ENCODE results near the gene CALHM5. TPM values are rescaled to one million over a fixed set of nuclear protein-coding genes. Genes with fewer than 3 reads are reported as not detected.

CALHM5 gene
- total and polyA plus RNA-seq, 4 donors, result 0.75 to 4.5 (median 1.7) TPM

- peak within 1 kb of the TSS; percentile 99 for H3K4me3 ChIP-seq (ENCODE audit: low read depth, low read length)
- under 1% methylated on average over 59 of the region's 62 CpGs for WGBS (ENCODE audit: insufficient coverage)
- no peaks in the 10 kb centered on the region for H3K27me3 ChIP-seq (ENCODE audit: control insufficient read depth, insufficient read depth, low read length)
- H3K4me1 ChIP-seq (ENCODE audit: control insufficient read depth, insufficient read depth, low read length), result no peaks in the 10 kb centered on the region
- peak within 1 kb of the TSS; percentile 97 for H3K27ac ChIP-seq (ENCODE audit: low read depth, low read length)
- peaks cover 2% of the 10 kb centered on the region for H3K36me3 ChIP-seq (ENCODE audit: control insufficient read depth, insufficient read depth, low read length)
- no peaks in the 10 kb centered on the region for H3K9me3 ChIP-seq (ENCODE audit: control insufficient read depth, insufficient read depth, low read length)
- DNase-seq (ENCODE audit: low read depth in 4 of 6, low spot score in 6 of 6), result peak; percentile 94 to 100 (median 96)
Observed at GRCh38 chr6:116570856-116571682, 59.6 kb downstream of the CALHM5 start, which contains the start of gene RWDD1. RWDD1 (plus strand) TSS chr6:116571504; CDS start chr6:116571583, 79 bp downstream.

GRCh38 chr6:116571683-116572000, 60.2 kb downstream of the CALHM5 start:
- Histone ChIP-seq H3K36me3 (ENCODE audit: control insufficient read depth, insufficient read depth, low read length) (peaks cover 2% of the 10 kb centered on the region), H3K4me3 (ENCODE audit: low read depth, low read length) (peak overlapping the region; percentile 99), H3K9me3 (ENCODE audit: control insufficient read depth, insufficient read depth, low read length) (no peaks in the 10 kb centered on the region), H3K27ac (ENCODE audit: low read depth, low read length) (peak overlapping the region; percentile 97), H3K27me3 (ENCODE audit: control insufficient read depth, insufficient read depth, low read length) (no peaks in the 10 kb centered on the region), H3K4me1 (ENCODE audit: control insufficient read depth, insufficient read depth, low read length) (no peaks in the 10 kb centered on the region)
- no CpG with 5 or more reads among the region's 12 CpGs for WGBS (ENCODE audit: insufficient coverage)
- DNase-seq (ENCODE audit: low read depth in 4 of 6, low spot score in 6 of 6), result no peak

- Histone ChIP-seq H3K4me1 (ENCODE audit: control insufficient read depth, insufficient read depth, low read length) (no peaks in the 10 kb centered on the region), H3K27ac (ENCODE audit: low read depth, low read length) (peak overlapping the region; percentile 97), H3K9me3 (ENCODE audit: control insufficient read depth, insufficient read depth, low read length) (no peaks in the 10 kb centered on the region), H3K4me3 (ENCODE audit: low read depth, low read length) (peak overlapping the region; percentile 99), H3K27me3 (ENCODE audit: control insufficient read depth, insufficient read depth, low read length) (no peaks in the 10 kb centered on the region), H3K36me3 (ENCODE audit: control insufficient read depth, insufficient read depth, low read length) (peaks cover 2% of the 10 kb centered on the region)
- 0% methylated on average over 2 of the region's 7 CpGs for WGBS (ENCODE audit: insufficient coverage)
- DNase-seq (ENCODE audit: low read depth in 4 of 6, low spot score in 6 of 6), result peak in 1 of 6 donors; percentile 21
Observed at GRCh38 chr6:116572162-116572561, 60.7 kb downstream of the CALHM5 start.

Other genes starting within 250 kb of the CALHM5 start
- gene TSPYL1, start 231.7 kb upstream of the CALHM5 start, total RNA-seq, result 100 to 1,000 TPM in 1 of 2 donors, 10 to 100 TPM in 1; 80.5 to 122 TPM
- gene TSPYL1, start 231.7 kb upstream of the CALHM5 start, polyA plus RNA-seq (ENCODE audit: insufficient read length in 2 of 2), result 100 to 1,000 TPM; 124 to 131 TPM
- 10 to 100 TPM; 38.4 to 59.1 TPM for gene DSE, start 140.7 kb upstream of the CALHM5 start, total RNA-seq
- gene DSE, start 140.7 kb upstream of the CALHM5 start, polyA plus RNA-seq (ENCODE audit: insufficient read length in 2 of 2), result 10 to 100 TPM; 15.4 to 15.6 TPM
- 1 to 10 TPM; 6.7 to 8.5 TPM for gene CALHM6, start 50.3 kb upstream of the CALHM5 start, total RNA-seq
- 1 to 10 TPM; 7.0 to 9.0 TPM for gene CALHM6, start 50.3 kb upstream of the CALHM5 start, polyA plus RNA-seq (ENCODE audit: insufficient read length in 2 of 2)
- gene TRAPPC3L, start 34.0 kb downstream of the CALHM5 start, total RNA-seq, result 10 to 100 TPM in 1 of 2 donors, under 1 TPM in 1; 0.33 to 16.1 TPM
- gene TRAPPC3L, start 34.0 kb downstream of the CALHM5 start, polyA plus RNA-seq (ENCODE audit: insufficient read length in 2 of 2), result under 1 TPM; 0.45 to 0.46 TPM
- under 1 TPM; 0.22 to 0.30 TPM for gene CALHM4, start 42.1 kb downstream of the CALHM5 start, total RNA-seq
- not detected for gene CALHM4, start 42.1 kb downstream of the CALHM5 start, polyA plus RNA-seq (ENCODE audit: insufficient read length in 2 of 2)
- gene RWDD1, start 59.9 kb downstream of the CALHM5 start, total RNA-seq, result 10 to 100 TPM; 47.2 to 82.8 TPM
- 10 to 100 TPM; 83.9 to 92.4 TPM for gene RWDD1, start 59.9 kb downstream of the CALHM5 start, polyA plus RNA-seq (ENCODE audit: insufficient read length in 2 of 2)
- gene RSPH4A, start 104.8 kb downstream of the CALHM5 start, total RNA-seq, result 10 to 100 TPM in 1 of 2 donors, 1 to 10 TPM in 1; 7.2 to 19.2 TPM
- gene RSPH4A, start 104.8 kb downstream of the CALHM5 start, polyA plus RNA-seq (ENCODE audit: insufficient read length in 2 of 2), result 10 to 100 TPM in 1 of 2 donors, 1 to 10 TPM in 1; 6.6 to 11.0 TPM
- 10 to 100 TPM; 15.9 to 22.4 TPM for gene ZUP1, start 157.1 kb downstream of the CALHM5 start, total RNA-seq
- 10 to 100 TPM; 15.2 to 17.3 TPM for gene ZUP1, start 157.1 kb downstream of the CALHM5 start, polyA plus RNA-seq (ENCODE audit: insufficient read length in 2 of 2)
- 10 to 100 TPM; 34.5 to 45.3 TPM for gene KPNA5, start 169.6 kb downstream of the CALHM5 start, total RNA-seq
- 10 to 100 TPM; 11.3 to 18.4 TPM for gene KPNA5, start 169.6 kb downstream of the CALHM5 start, polyA plus RNA-seq (ENCODE audit: insufficient read length in 2 of 2)

Data from spinal cord (tissue), 10 donors.